Measurements from ENCODE around the gene DDX31.

DDX31 gene

DNA sequence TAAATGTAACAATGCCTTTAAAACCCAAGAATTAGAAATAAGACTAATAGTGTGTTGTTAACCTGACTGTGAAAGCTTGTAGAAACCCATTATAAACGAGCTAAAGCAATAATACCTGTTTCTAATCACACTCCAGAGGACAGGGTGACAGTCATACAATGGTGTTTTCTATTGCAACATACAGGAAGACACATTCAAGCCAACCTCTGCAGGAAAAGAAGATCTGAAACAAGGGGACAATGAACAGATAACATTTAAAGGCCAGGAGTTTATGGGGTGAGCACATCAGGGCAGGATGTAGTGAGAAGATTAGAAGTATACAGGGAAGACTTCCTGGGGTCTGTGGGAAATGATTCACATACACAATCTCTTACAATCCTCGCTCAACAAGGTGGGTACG is 73.6 kb downstream of the DDX31 start:
- DNase-seq (ENCODE audit: low read depth, low spot score): no peak

DNA sequence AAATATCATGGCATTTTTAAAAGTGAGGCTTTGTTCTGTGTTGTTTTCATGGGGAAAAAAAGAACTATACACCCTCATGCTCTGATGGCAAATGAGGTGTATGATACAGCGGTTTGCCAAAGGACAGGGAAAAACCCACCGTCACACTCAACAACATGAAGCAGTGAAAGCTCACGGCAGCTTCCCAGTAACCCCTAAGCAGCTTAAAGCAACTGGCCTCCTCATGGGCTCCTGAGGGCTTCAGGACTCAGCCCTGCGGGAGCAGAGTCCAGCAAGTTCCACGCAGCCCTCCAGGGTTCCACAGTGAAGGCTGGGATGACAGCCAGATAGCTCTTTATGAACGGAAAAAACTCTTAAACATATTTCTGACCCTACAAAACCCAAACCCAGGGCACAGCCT is 74.5 kb downstream of the DDX31 start:
- DNase-seq (ENCODE audit: low read depth, low spot score): no peak

DNA sequence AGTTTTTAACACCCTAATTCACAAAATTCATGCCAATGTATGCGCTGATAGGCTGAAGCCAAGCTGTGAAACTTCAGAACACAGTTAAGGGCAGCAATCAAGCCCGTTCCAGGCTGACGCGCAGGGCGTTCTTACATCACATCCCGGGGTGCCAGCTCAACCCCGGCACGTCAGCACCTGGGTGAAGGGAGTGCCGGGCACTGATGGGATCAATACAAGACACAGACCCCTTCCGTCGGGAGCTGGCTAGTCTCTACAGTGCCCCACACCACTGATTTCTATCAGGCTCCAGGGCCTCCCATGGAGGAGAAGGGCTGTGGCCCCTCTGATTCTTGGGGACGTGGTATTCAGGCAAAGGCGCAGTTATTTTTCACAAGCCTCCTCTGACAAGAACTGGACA is 75.4 kb downstream of the DDX31 start:
- DNase-seq (ENCODE audit: low read depth, low spot score): no peak

- DNase-seq (ENCODE audit: low read depth, low spot score): no peak
Observed at GRCh38 chr9:132592451-132592850, 77.3 kb downstream of the DDX31 start.

DNA sequence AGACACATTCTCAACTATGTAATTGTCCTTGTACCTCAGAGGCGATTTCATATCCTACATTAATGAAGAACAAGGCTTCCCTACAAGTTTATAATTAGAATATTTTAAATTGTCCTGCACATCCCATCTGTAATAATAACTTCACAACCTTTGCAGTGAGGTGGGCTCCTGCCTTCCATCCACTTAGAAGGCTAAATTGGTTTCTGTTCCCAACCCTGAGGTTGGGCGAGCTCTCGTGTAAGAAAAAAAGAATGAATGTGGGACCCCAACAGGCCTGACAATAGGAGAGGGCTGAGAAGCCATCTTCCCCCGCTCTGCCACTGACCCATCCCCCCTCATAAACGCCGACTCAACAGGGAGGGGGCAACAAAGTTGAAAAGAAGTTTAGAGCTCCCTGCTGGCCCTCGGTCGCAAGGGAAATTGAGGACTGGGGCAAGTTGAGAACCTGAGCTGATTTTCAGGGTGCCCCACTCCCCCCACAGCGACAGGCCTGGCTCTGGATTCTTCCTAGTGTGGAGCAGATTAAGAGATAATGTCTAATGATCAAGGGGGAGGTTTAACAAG is 78.0 kb downstream of the DDX31 start:
- DNase-seq (ENCODE audit: low read depth, low spot score): no peak

GRCh38 chr9:132591244-132591643 is 78.5 kb downstream of the DDX31 start:
- DNase-seq (ENCODE audit: low read depth, low spot score): no peak

- DNase-seq (ENCODE audit: low read depth, low spot score): no peak
Observed at GRCh38 chr9:132590318-132591182, 79.2 kb downstream of the DDX31 start.

DNA sequence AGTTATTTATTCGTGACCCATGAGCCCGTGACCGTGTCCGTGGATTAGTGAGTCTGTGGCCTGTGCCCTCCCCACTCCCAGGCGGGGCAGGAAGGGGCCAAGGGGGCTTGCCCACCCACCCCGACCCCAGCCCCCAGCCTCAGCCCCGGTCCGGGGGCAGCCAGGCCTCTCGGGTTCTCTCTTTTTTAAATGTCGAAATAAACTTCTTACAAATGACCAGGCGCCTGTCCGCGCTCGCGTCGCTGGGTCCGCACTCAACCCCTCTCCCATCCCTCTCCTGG is 79.8 kb downstream of the DDX31 start:
- DNase-seq (ENCODE audit: low read depth, low spot score): no peak

DNA sequence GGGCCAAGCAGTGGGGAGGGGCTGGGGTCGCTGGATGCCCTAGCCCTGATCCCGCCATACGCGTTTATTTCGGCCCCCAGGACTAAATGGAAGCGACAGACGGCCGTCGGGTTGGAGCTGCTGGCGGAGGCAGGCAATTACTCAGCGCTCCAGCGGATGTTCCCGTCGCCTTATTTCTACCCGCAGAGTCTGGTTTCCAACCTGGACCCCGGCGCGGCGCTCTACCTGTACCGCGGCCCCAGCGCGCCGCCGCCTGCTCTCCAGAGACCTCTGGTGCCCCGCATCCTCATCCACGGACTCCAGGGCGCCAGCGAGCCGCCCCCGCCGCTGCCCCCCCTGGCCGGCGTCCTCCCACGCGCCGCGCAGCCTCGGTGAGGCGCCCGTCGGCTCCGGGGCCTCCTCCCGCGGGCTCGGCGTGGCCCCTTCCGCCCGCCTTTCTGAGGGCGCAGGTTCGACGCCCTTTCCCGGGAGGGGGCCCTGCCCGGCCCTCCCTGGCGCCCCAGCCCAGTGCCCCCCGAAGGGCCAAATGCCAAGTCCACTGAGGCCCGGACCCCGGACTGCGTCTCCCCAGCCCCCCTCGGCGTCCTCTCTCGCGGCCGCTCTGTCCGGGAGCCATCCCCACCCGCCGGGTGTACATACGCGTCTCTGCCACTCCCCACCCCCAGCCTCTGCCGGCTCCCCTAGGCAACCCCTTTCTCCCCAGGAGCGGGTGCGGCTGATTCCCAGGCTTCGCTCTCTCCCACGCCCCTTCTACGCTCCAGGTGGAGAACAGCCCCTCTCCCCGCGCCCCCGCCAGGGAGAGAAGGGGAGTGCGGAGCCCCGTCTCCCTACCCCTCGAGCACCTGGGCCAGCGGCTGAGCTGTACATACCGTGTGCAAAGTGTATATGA is 80.4 kb downstream of the DDX31 start:
- no peak for DNase-seq (ENCODE audit: low read depth, low spot score)

DNA sequence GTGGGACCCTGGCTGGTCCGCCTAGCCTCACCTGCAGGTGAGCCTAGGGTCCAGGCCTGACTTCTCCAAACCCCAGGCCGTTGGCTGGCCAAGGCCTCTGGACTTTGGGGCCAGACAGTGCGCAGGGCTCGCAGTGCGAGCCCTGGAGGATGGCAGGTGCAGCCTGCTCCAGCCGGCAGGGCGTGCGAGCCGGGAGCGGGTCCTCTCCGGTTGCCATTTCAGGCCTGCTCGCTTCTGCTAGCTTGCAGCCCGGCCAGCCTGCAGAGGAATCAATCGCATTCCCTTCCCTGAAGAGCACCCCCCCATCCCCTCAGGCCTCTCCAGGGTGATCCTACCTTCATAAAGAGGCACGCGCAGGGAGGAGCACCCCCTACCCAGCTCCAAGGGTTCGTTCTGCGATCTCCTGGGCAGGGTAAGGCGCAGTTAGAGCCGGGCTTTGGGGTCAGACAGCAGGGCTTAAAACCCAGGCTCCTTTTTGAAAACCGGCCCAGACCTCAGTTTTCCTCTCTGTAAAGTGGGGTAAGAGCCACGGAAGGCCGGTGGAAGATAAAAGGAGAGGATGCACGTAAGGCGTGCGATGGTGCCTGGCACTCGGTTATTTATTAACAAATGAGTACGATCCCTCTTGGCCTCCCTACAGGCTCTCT is 81.2 kb downstream of the DDX31 start:
- no peak for DNase-seq (ENCODE audit: low read depth, low spot score)

DNA sequence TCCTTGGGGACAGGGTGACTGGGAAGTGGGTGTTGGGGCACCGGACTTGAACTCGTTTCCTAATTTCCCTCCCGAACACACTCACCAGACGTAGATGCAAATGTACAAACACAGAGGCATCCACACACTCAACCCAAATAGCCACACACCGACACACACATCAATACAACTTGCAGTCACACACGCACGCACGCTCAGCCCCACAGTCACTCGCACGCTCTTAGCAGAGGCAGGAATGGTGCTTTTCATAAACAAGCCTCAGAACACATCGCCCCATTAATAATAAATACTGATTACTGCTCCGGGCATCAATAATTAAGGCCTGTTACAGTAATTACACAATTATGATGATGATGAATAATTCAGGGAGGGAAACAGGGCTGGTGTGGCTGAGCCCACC is 81.7 kb downstream of the DDX31 start:
- DNase-seq (ENCODE audit: low read depth, low spot score): no peak

- DNase-seq (ENCODE audit: low read depth, low spot score): no peak
Observed at GRCh38 chr9:132587592-132587955, 82.2 kb downstream of the DDX31 start.

DNA sequence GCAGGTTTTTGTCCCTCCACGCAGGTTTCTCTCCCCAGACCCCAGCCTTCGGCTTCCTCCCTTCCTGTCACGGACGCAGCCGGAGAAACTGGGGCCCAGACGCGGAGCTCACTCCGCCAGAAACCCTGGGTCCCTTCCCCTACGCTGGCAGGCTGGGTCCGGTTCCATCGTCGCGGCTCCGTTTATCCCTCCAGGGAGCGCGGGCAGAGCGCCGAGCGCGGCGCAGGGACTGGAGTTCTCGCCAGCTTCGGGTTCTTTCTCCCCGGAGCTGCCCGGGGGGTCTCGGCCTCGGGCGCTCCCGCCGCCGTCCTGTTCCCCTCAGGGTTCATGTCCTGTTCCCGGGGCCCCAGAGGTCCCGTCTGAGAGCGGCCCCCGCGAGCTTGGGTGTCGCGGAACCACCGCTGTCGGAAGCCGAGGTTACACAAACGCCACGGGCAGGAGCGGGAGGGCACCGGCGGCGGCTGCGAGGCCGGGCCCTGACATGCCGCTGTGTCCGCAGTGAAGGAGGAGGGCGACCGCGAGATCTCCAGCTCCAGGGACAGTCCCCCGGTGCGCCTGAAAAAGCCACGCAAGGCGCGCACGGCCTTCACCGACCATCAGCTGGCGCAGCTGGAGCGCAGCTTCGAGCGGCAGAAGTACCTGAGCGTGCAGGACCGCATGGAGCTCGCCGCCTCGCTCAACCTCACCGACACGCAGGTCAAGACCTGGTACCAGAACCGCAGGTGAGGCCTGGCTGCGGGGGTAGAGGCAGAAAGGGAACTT is 82.8 kb downstream of the DDX31 start:
- DNase-seq (ENCODE audit: low read depth, low spot score): no peak

- no peak for DNase-seq (ENCODE audit: low read depth, low spot score)
Observed at GRCh38 chr9:132585954-132586829, 83.6 kb downstream of the DDX31 start.

DNA sequence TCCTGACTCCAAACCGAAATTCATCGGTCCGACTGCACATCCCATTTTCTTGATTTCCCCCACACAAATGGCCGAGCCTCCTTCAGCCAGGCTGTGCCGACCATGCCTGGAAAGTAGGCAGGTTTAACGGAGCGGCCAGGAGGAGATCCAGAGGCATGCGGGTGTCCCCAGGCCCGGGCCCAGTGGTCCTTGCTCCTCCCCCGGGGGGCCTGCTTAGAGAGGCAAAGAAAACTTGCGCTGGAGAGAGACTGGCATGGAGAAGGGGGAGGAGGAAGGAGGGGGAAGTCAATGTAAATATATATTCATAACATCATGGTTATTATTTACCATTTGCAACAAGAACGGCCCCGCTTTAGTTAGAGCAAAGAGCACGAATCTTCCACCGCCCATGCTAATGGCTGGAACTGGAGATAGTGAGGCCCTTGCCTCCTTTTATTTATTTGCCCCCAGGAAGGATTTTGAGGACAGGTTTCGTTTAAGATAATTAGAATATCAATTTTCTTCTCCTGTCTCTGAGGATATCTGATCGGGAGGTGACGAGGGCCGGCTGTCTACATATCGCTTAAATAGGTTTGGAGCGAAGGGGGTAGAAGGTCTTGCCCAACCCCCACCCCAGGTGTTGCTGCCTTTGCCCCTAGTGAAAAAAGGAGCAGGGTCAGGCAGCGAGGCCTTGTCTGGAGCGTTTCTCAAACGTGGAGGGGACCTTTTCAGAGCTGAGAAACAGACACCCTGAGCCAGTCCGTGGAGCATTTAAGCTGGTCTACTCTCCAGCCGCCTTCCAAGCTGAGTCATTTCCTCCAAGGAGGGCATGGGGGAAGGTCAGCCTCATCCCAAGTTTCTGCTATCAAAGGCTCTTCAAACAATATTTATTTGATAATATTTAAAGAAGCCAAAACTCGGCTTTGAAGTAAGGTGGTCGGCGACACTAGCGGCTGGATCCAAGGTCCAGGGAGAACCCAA is 84.9 kb downstream of the DDX31 start:
- no peak for DNase-seq (ENCODE audit: low read depth, low spot score)

GRCh38 chr9:132583584-132584304 is 86.0 kb downstream of the DDX31 start:
- DNase-seq (ENCODE audit: low read depth, low spot score): no peak

GRCh38 chr9:132582786-132583583 is 86.8 kb downstream of the DDX31 start:
- no peak for DNase-seq (ENCODE audit: low read depth, low spot score)

- DNase-seq (ENCODE audit: low read depth, low spot score): no peak
Observed at GRCh38 chr9:132582276-132582785, 87.5 kb downstream of the DDX31 start, which contains the start of gene BARHL1. Gene BARHL1 (plus strand): TSS chr9:132582606. CDS start chr9:132582798, 192 bp downstream.
